SU-DHL-6 (cell line): ENCODE data around the gene UBAC2.

ENCODE experiments used
- H2AFZ ChIP-seq: fragments of 200-600 bp; sonication (generic); 2 replicates; pipeline ENCODE4 v1.6.1; 2014; ENCODE audit warnings: low read depth, mild to moderate bottlenecking, moderate library complexity, mixed read lengths, antibody characterized with exemption, low read length; ENCODE audit not compliant: severe bottlenecking
- H3F3A ChIP-seq: fragments of 200-600 bp; shearing (Covaris generic); 2 replicates; pipeline ENCODE4 v1.6.0; 2016; ENCODE audit warnings: antibody characterized with exemption, mild to moderate bottlenecking; ENCODE audit not compliant: insufficient read depth
- H3K27ac ChIP-seq: fragments of 200-600 bp; sonication (generic); 2 replicates; pipeline ENCODE4 v1.5.1; 2016; ENCODE audit warnings: low read depth, mild to moderate bottlenecking, low read length, moderate library complexity, mixed read lengths
- H3K27me3 ChIP-seq: fragments of 200-600 bp; sonication (generic), shearing (Covaris generic); 2 replicates; pipeline ENCODE4 v1.6.0; 2014; ENCODE audit warnings: mild to moderate bottlenecking, low read length
- H3K36me3 ChIP-seq: fragments of 200-600 bp; sonication (generic); 2 replicates; pipeline ENCODE4 v1.6.1; 2014; ENCODE audit warnings: mild to moderate bottlenecking, low read length, mixed read lengths
- H3K4me2 ChIP-seq: fragments of 300-600, 200-600 bp; shearing (Covaris generic), sonication (generic); 2 replicates; pipeline ENCODE4 v1.6.0; 2014; ENCODE audit warnings: low read length, low read depth, mild to moderate bottlenecking; ENCODE audit not compliant: poor library complexity, severe bottlenecking
- H3K4me3 ChIP-seq: fragments of 200-600 bp; sonication (generic); 2 replicates; pipeline ENCODE4 v1.5.1; 2014; ENCODE audit warnings: antibody characterized with exemption, low read length, mild to moderate bottlenecking, mixed read lengths; ENCODE audit not compliant: insufficient read depth, poor library complexity, severe bottlenecking
- H3K79me2 ChIP-seq: fragments of 200-600 bp; sonication (generic); 2 replicates; pipeline ENCODE4 v1.6.1; 2014; ENCODE audit warnings: mild to moderate bottlenecking, low read length, moderate library complexity; ENCODE audit not compliant: insufficient read depth
- H3K9ac ChIP-seq: fragments of 200-600 bp; sonication (generic); 2 replicates; pipeline ENCODE4 v1.7.0; 2014; ENCODE audit warnings: mild to moderate bottlenecking, low read length
- H3K9me2 ChIP-seq: fragments of 200-600 bp; sonication (generic); replicated peaks from 2 replicates; pipeline ENCODE4 v1.6.1; 2014; ENCODE audit warnings: low read length; ENCODE audit not compliant: insufficient read depth
- H3K9me3 ChIP-seq: fragments of 200-600 bp; sonication (generic); 2 replicates; pipeline ENCODE4 v1.6.1; 2014; ENCODE audit warnings: low read length, mixed read lengths; ENCODE audit not compliant: insufficient read depth
- H4K20me1 ChIP-seq: fragments of 200-600 bp; sonication (generic); 2 replicates; pipeline ENCODE4 v1.6.1; 2014; ENCODE audit warnings: low read depth, mild to moderate bottlenecking, antibody characterized with exemption, low read length, moderate library complexity, mixed read lengths
- EZH2phosphoT487 ChIP-seq: fragments of 200-600 bp; sonication (generic), shearing (Covaris generic); conservative IDR thresholded peaks from 2 replicates; pipeline ENCODE4 v1.6.1; 2018; ENCODE audit warnings: mild to moderate bottlenecking, antibody characterized with exemption, low read length, moderate library complexity, mixed read lengths
- TF ChIP-seq, protein P1 (sequence below): fragments of 200-600 bp; sonication (generic); IDR thresholded peaks from one replicate; pipeline ENCODE4 v1.5.1; 2017; ENCODE audit warnings: antibody characterized with exemption, mild to moderate bottlenecking, low read length, moderate library complexity; ENCODE audit not compliant: insufficient read depth, poor library complexity, severe bottlenecking

Gene UBAC2

DNA sequence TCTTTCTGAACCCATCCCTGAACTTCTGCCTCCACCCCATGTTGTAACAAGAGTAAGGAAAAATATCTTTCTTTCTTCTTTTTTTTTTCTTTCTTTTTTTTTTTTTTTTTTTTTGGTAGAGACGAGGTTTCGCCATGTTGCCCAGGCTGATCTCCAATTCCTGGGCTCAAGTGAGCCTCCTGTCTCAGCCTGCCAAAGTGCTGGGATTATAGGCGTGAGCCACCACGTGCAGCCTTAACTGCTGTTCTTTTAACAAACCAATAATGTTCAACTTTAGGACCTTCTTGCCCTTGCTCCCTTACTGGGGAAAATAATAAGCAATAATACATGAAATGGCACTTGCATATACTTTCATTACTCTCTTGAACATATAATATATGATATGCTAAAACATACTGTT lies 86.9 kb downstream of the UBAC2 start:
- Histone ChIP-seq H3K36me3 (no peaks in the 10 kb centered on the region), H3K4me3 (no peak overlapping the region), H2AFZ (no peak overlapping the region), H3F3A (peaks cover 8% of the 10 kb centered on the region), H3K4me2 (no peak overlapping the region), H3K9me2 (no peaks in the 10 kb centered on the region), H4K20me1 (peaks cover 22% of the 10 kb centered on the region), H3K9ac (no peak overlapping the region), H3K27me3 (no peaks in the 10 kb centered on the region), H3K9me3 (no peaks in the 10 kb centered on the region), H3K27ac (no peak overlapping the region), H3K79me2 (no peaks in the 10 kb centered on the region)
- TF ChIP-seq, protein P1, sequence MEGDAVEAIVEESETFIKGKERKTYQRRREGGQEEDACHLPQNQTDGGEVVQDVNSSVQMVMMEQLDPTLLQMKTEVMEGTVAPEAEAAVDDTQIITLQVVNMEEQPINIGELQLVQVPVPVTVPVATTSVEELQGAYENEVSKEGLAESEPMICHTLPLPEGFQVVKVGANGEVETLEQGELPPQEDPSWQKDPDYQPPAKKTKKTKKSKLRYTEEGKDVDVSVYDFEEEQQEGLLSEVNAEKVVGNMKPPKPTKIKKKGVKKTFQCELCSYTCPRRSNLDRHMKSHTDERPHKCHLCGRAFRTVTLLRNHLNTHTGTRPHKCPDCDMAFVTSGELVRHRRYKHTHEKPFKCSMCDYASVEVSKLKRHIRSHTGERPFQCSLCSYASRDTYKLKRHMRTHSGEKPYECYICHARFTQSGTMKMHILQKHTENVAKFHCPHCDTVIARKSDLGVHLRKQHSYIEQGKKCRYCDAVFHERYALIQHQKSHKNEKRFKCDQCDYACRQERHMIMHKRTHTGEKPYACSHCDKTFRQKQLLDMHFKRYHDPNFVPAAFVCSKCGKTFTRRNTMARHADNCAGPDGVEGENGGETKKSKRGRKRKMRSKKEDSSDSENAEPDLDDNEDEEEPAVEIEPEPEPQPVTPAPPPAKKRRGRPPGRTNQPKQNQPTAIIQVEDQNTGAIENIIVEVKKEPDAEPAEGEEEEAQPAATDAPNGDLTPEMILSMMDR, result no peak
- no peak for TF ChIP-seq EZH2phosphoT487

DNA sequence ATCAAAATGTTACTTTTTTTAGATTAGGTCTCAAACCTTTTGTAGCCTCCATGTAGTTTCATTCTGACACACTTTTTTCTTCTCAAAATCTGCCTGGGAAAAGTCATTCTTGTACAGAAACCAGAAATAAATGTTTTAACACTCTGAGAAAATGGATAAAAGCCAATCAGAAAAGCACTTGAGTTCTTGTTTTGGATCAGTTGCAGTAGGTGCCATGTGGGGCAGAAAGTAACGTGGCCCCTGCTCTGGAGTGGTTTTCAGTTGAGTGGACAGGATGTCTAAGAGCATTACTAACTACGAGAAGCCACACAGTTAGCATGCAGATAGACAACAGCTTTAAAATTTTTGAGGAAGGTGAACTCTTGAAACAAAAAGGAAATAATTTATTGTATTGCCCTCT lies 87.4 kb downstream of the UBAC2 start:
- Histone ChIP-seq H2AFZ (no peak overlapping the region), H3K9me3 (no peaks in the 10 kb centered on the region), H3K79me2 (no peaks in the 10 kb centered on the region), H3K4me3 (no peak overlapping the region), H3K36me3 (no peaks in the 10 kb centered on the region), H3F3A (peaks cover 3% of the 10 kb centered on the region; the same call in 1 of the 2 replicates), H3K9me2 (no peaks in the 10 kb centered on the region), H3K27ac (no peak overlapping the region), H3K9ac (no peak overlapping the region), H3K4me2 (no peak overlapping the region), H3K27me3 (no peaks in the 10 kb centered on the region), H4K20me1 (peaks cover 17% of the 10 kb centered on the region)
- no peak for TF ChIP-seq EZH2phosphoT487
- TF ChIP-seq, protein P1, result no peak

DNA sequence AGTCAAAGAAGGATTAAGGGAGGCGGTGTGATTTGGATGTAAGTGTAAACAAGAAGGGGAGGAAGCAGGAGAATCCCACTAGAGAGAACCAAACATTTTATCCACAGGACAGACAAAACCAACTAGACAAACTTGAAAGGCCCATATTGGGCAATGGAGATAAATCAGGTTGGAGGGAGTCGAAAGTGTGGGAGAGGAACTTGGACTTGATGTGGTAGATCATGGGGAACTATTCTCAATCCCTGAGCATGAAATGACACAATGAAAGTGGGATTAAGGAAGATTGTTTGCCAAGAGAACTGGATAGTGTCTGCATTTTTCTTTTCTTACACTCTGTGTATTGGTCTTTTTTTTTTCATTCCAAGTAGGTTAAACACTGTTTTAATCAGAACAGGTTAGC lies 88.6 kb downstream of the UBAC2 start:
- Histone ChIP-seq H3K9me2 (no peaks in the 10 kb centered on the region), H4K20me1 (peaks cover 8% of the 10 kb centered on the region; the same call in 1 of the 2 replicates), H3K79me2 (no peaks in the 10 kb centered on the region), H3K9ac (no peak overlapping the region), H3K27ac (no peak overlapping the region), H3K27me3 (no peaks in the 10 kb centered on the region), H3K9me3 (no peaks in the 10 kb centered on the region), H3K4me2 (no peak overlapping the region), H3K4me3 (no peak overlapping the region), H3F3A (no peaks in the 10 kb centered on the region), H2AFZ (no peak overlapping the region), H3K36me3 (no peaks in the 10 kb centered on the region)
- TF ChIP-seq, protein P1, result no peak
- TF ChIP-seq EZH2phosphoT487, result no peak
